ENCODE data around the gene ANKRD62. TPM values are rescaled to one million over a fixed set of nuclear protein-coding genes. Genes with fewer than 3 reads are reported as not detected.
"Not testable (repeated sequence)": the region's sequence is repeated elsewhere in the genome, so short reads cannot be mapped to it uniquely, and the experiment has no call there.

The ANKRD62 gene
- total RNA-seq, 1 donor from 2014 or later, result 0.48 TPM

DNA sequence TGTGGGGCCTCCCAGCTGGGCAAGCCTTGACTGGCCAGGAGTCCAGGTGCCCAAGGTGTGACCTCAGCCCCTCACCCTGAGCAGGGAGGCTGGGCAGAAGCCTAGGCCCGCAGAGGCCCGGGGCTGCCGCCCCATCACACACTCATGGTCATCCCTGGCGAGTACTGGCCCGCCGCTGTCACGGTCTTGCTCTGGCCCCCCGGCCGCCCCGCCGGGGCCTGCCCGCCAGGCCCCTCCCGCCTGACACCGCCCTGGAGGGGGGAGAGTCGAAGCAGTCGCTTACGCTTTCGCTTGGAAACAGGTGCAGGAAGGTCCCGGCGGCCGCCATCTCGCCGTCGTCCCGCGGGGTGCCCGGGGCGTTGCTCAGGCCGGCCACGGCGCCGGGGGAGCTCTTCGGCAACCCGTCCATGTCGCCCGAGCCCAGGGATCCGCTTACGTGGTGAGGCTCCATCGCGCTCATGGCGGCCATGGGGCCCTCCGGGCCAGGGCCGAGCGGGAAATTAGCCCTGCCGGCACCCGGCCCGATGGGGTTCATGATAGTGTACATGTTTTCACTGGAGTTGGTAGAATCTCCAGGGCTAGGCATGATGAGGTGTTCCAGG lies 26.6 kb upstream of the ANKRD62 start:
- peak; percentile 30 for ATAC-seq

DNA sequence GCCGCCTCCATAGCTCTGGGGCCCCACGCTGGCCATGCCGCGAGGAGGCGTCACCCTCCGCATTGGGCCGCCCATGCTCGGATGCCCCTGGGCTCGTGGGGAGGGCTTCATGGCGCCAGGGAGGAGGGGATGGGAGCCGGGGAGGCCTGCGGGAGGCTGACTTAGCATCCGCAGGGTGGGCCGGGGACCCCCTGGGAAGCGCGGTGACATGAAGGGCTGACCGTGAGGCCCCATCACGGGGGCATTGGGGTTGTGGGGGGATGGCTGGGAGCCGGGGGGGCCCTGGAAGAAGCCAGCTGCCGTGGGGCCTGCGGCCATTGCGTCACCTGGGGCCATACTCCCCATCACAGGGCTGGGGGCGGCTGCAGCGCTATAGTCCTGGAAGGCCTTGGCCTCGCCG lies 26.0 kb upstream of the ANKRD62 start:
- ATAC-seq, result peak; percentile 26

DNA sequence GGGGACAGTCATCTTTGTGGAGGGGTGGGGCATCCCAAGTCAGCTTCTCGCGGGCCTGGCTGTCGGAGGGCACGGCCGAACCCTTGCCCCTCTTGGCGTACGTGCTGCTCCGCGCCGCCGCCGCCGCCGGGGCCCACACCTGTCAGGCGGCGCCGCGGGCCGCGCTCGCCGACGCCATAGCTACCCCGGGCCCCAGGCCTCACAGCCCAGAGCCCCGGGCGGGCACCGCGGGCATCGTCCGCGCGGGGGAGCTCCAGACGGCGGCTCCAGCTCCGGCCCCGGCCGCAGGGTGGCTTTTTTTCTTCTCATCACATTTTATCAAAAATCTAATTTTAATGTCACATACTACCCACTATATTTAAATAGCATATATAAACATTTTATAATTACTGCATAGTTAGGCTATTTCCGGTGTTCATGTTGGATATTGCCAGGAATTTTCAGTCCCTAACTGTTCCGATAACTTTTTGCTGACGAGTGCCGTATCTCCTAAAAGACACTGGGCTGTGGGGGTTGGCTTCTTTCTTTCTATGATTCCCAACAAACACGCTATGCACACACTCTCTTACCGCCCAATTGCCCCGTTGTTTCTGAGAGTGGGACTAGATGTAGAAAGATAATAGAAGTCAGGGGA lies 25.2 kb upstream of the ANKRD62 start:
- ATAC-seq, result peak; percentile 25

GRCh38 chr18:12068950-12069320 lies 24.7 kb upstream of the ANKRD62 start:
- no peak for ATAC-seq

DNA sequence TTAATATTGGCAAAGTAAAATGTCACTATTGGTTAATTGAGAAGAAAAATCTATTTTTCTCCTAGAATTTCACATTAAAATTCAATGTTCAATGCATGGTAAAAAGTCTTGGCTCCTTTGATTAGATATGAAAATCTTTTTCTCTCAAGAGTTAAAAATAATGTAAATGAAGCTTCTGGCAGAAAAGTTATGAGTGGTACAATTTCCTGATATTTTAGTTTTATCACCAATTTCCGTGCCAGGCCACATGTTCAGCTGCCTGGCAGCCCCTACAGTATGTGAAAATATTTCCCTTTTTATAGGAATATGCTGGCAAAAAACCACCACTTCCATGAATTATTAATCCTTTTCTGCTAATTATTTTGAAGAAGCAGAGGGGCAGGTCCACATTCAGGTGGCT lies 22.6 kb upstream of the ANKRD62 start:
- not testable (repeated sequence) for ATAC-seq

- no peak for ATAC-seq
These were observed 20.6 kb upstream of the ANKRD62 start for GRCh38 chr18:12072996-12073395.

DNA sequence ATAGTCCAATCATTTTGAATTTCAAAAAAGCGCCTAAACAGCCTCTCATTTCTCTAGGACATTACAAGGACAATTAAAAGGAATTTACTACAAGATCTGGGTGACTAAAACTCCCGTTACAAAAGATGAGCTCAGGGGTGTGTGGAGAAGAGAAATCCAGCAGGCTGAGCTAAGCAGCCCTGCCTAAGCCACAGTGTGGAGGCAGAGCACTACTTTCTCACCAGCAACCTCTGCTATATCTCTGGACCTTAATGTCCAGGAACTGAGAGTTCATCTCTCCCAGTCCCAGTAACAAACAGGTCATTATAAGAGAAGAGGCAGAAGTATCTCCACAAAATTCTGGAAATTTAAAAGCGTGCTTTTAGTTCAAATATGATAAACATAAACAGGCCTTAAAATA lies 18.9 kb upstream of the ANKRD62 start:
- ATAC-seq, result peak; percentile 41

- peak; percentile 79 for ATAC-seq
These were observed 17.1 kb upstream of the ANKRD62 start for GRCh38 chr18:12076424-12077140.

- ATAC-seq, result not testable (repeated sequence)
These were observed 15.6 kb upstream of the ANKRD62 start for GRCh38 chr18:12077994-12078393.

- no peak for ATAC-seq
These were observed 14.0 kb upstream of the ANKRD62 start for GRCh38 chr18:12079491-12080237.

- ATAC-seq, result no peak
These were observed 8.5 kb upstream of the ANKRD62 start for GRCh38 chr18:12085136-12085535.

- ATAC-seq, result no peak
These were observed 7.9 kb upstream of the ANKRD62 start for GRCh38 chr18:12085786-12086185.

GRCh38 chr18:12086249-12086648 lies 7.4 kb upstream of the ANKRD62 start:
- ATAC-seq, result peak; percentile 88

DNA sequence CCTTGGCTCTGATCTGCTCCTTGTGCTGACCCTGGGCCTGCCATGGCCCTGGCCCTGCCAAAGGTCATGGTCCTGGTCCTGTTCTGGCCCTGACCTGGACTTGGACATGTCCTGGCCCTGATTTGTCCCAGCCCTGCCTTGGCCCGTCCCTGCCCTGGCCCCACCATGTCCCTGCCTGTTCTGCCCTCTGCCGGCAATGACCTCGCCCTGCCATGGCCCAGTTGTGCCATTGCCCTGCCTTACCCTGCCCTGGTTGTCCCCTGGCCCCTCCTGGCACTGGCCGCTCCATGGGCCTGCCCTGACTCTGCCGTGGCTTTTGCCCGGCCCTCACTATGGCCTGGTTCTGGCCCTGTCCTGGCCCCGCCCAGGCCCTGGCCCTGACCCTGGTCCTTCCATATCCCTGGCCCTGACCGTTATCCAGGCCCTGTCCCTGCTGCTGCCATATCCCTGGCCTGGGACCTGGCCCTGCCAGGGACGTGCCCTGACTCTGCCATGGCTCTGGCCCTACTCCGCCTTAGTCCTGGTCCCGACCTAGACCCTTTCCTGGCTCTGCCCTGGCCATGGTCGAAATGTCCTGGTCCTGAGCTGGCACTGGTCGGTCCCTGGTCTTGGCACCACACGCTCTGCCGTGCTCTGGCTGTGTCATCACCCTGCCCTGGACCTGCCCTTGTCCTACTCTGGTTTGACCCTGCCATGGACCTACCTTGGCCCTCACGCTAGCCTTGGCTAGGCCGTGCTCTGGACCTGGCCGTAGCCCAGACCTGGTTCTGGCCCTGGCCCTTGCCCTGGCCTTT lies 6.8 kb upstream of the ANKRD62 start:
- ATAC-seq, result peak; percentile 1

- ATAC-seq, result peak; percentile 26
These were observed 6.1 kb upstream of the ANKRD62 start for GRCh38 chr18:12087471-12088025.

GRCh38 chr18:12088096-12088495 lies 5.5 kb upstream of the ANKRD62 start:
- peak; percentile 5 for ATAC-seq

GRCh38 chr18:12088731-12089375 lies 4.8 kb upstream of the ANKRD62 start:
- no peak for ATAC-seq

DNA sequence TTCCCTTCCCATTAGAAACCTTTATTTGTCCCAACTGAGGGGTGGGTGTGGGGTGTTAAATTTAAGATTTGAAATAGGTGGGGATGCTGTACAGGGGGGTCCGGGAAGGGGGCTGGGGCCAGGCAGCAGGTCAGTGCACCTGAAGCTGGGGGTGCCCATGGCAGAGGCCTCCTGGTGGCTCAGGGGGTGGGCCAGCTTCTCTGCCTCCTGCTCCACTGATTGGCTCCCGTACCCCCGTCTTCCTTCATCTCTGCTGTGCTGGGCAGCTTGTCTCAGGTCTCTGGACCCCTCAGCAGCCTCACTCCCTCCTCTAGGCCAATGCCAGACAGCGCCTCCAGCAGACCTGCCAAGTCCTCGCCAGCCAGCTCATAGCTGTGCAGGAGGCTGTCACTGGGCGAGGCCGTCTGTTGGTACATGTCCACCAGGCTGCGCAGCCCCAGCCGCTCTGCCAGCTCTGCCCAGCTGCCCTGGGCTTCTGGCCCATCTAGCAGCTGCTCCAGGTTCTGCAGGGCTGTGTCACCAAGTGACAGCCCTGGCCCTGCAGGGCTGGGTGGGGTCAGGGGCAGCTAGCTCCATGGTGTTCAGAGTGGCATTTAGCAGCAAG lies 2.0 kb upstream of the ANKRD62 start:
- ATAC-seq, result peak; percentile 67

GRCh38 chr18:12092398-12093229 lies 1.0 kb upstream of the ANKRD62 start:
- ATAC-seq, result peak; percentile 67

DNA sequence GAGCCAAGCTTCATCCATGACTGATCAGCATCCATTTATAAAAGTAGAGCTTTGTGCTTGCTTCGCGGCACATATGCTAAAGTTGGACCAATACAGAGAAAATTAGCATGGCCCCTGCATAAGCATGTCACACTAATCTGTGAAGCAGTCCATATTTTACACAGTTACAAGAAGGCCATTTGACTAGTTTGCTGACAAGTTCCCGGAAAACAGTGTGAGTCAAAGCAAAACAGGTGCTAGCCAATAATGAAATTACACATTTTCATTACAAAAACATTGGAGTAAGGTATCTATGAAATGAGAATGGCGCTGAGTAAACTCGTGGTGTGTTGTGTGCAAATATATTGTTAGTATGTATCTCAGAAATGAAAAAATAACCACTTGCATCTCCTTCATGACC lies 4.7 kb downstream of the ANKRD62 start:
- no peak for ATAC-seq

Measured in esophagus mucosa (tissue), 1 donor.